Osteocyte (in vitro differentiated cells): ENCODE results near the gene WNT3A. TPM values are rescaled to one million over a fixed set of nuclear protein-coding genes. Genes with fewer than 3 reads are reported as not detected.

ENCODE experiments used
- DNase-seq: peaks from one replicate; pipeline ENCODE4 v3.0.0; 2021; ENCODE audit warnings: mixed read lengths; ENCODE audit not compliant: unreplicated experiment; ENCODE audit errors: extremely low spot score
- H3K27ac Mint-ChIP-seq: one replicate; pipeline ENCODE4 v1.8.0; 2021; ENCODE audit warnings: mild to moderate bottlenecking, mixed read lengths; ENCODE audit not compliant: unreplicated experiment
- H3K27me3 Mint-ChIP-seq: one replicate; pipeline ENCODE4 v1.8.0; 2021; ENCODE audit warnings: mixed read lengths; ENCODE audit not compliant: unreplicated experiment
- H3K36me3 Mint-ChIP-seq: one replicate; pipeline ENCODE4 v1.8.0; 2021; ENCODE audit warnings: mixed read lengths; ENCODE audit not compliant: unreplicated experiment
- H3K4me1 Mint-ChIP-seq: one replicate; pipeline ENCODE4 v1.8.0; 2021; ENCODE audit warnings: mixed read lengths; ENCODE audit not compliant: unreplicated experiment
- H3K4me3 Mint-ChIP-seq: one replicate; pipeline ENCODE4 v1.8.0; 2021; ENCODE audit warnings: mild to moderate bottlenecking, moderate library complexity, mixed read lengths; ENCODE audit not compliant: unreplicated experiment
- H3K9me3 Mint-ChIP-seq: one replicate; pipeline ENCODE4 v1.8.0; 2021; ENCODE audit warnings: mixed read lengths; ENCODE audit not compliant: unreplicated experiment
- CTCF ChIP-seq: fragments of 200-600 bp; sonication (generic); IDR thresholded peaks from 2 replicates; pipeline ENCODE4 v1.5.0; 2021; ENCODE audit warnings: antibody characterized with exemption, mild to moderate bottlenecking, moderate library complexity
- total RNA-seq: library from RNA; stranded (reverse); gene quantifications from 2 replicates; pipeline ENCODE4 v1.2.1, GENCODE V29; 2021

Gene WNT3A
- total RNA-seq, 1 donor from 2014 or later: not detected

- Mint-ChIP-seq H3K4me1 (peaks cover 2% of the 10 kb centered on the region), H3K36me3 (peaks cover under 1% of the 10 kb centered on the region), H3K9me3 (peaks cover 2% of the 10 kb centered on the region), H3K4me3 (no peak overlapping the region), H3K27me3 (peaks cover 30% of the 10 kb centered on the region), H3K27ac (no peak overlapping the region)
- TF ChIP-seq CTCF: no peak
- DNase-seq: peak; percentile 77
Observed at GRCh38 chr1:228038387-228039005, 31.7 kb downstream of the WNT3A start.

- TF ChIP-seq CTCF: no peak
- Mint-ChIP-seq H3K36me3 (no peaks in the 10 kb centered on the region), H3K4me3 (no peak overlapping the region), H3K27me3 (peaks cover 30% of the 10 kb centered on the region), H3K4me1 (peaks cover 2% of the 10 kb centered on the region), H3K9me3 (no peaks in the 10 kb centered on the region), H3K27ac (no peak overlapping the region)
- peak; percentile 68 for DNase-seq
Observed at GRCh38 chr1:228039006-228039903, 32.5 kb downstream of the WNT3A start.

GRCh38 chr1:228039986-228040385 is 33.2 kb downstream of the WNT3A start:
- no peaks in the 10 kb centered on the region for H3K36me3 Mint-ChIP-seq
- no peaks in the 10 kb centered on the region for H3K9me3 Mint-ChIP-seq
- no peak overlapping the region for H3K27ac Mint-ChIP-seq
- DNase-seq: peak; percentile 75
- peaks cover 31% of the 10 kb centered on the region for H3K27me3 Mint-ChIP-seq
- no peak for TF ChIP-seq CTCF
- no peak overlapping the region for H3K4me3 Mint-ChIP-seq
- peaks cover 2% of the 10 kb centered on the region for H3K4me1 Mint-ChIP-seq

- DNase-seq: no peak
- peaks cover 31% of the 10 kb centered on the region for H3K27me3 Mint-ChIP-seq
- H3K27ac Mint-ChIP-seq: no peak overlapping the region
- no peak for TF ChIP-seq CTCF
- no peaks in the 10 kb centered on the region for H3K9me3 Mint-ChIP-seq
- no peak overlapping the region for H3K4me3 Mint-ChIP-seq
- no peaks in the 10 kb centered on the region for H3K36me3 Mint-ChIP-seq
- H3K4me1 Mint-ChIP-seq: peaks cover 2% of the 10 kb centered on the region
Observed at GRCh38 chr1:228041316-228041715, 34.5 kb downstream of the WNT3A start.

GRCh38 chr1:228042508-228042907 is 35.7 kb downstream of the WNT3A start:
- no peak overlapping the region for H3K4me3 Mint-ChIP-seq
- no peak for DNase-seq
- H3K36me3 Mint-ChIP-seq: no peaks in the 10 kb centered on the region
- H3K9me3 Mint-ChIP-seq: no peaks in the 10 kb centered on the region
- H3K27me3 Mint-ChIP-seq: peaks cover 26% of the 10 kb centered on the region
- TF ChIP-seq CTCF: no peak
- peaks cover 2% of the 10 kb centered on the region for H3K4me1 Mint-ChIP-seq
- no peak overlapping the region for H3K27ac Mint-ChIP-seq
